OCI-LY7 (cell line): Measurements from ENCODE around the gene SMG6.

Source experiments
- EZH2phosphoT487 ChIP-seq: fragments of 200-600 bp; sonication (generic); IDR thresholded peaks from 2 replicates; pipeline ENCODE4 v1.6.1; 2018; ENCODE audit warnings: low read depth, borderline replicate concordance, mild to moderate bottlenecking, mixed run types, antibody characterized with exemption, low read length, moderate library complexity, mixed read lengths
- TF ChIP-seq, protein P1 (sequence below): fragments of 200-600 bp; sonication (generic); conservative IDR thresholded peaks from 2 replicates; pipeline ENCODE4 v1.5.1; 2014; ENCODE audit warnings: mild to moderate bottlenecking, antibody characterized with exemption, low read length, moderate library complexity, mixed read lengths

DNA sequence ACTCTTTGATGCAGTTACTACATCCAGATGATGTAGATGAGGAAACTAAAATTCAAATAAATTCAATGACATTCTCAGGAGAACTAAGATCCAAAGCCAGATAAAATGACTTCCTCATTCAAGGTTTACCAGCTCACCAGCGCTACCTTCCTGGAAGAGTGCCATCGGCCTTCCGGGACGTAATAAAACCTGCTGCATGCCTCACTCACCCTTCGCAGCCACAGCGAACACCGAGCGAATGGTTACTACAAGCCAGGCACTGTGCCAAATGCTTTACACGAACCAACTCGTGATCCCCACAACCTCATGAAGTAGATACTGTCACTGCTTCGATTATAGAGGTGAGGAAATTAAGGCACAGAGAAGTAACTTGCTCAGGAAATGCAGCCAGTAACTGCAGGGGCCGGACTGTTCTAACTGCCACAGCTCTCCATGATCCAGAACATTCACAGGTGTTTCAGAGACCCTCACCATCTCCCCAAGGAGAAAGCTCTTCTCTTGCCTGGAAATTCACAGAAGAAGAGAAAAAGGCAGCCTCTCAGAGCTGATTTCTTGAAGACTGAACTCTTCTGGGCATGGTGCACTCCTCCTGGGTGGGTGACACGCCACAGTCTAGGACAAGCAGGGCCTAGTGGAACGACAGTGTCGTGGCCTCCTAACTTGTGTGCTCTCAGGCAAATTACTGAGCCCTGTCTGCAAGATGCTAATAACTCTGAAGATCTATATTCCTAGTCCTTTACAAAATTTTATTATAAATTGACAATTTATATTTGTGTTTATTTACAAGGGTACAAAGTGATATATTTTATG is 201.9 kb downstream of the SMG6 start:
- TF ChIP-seq, protein P1, sequence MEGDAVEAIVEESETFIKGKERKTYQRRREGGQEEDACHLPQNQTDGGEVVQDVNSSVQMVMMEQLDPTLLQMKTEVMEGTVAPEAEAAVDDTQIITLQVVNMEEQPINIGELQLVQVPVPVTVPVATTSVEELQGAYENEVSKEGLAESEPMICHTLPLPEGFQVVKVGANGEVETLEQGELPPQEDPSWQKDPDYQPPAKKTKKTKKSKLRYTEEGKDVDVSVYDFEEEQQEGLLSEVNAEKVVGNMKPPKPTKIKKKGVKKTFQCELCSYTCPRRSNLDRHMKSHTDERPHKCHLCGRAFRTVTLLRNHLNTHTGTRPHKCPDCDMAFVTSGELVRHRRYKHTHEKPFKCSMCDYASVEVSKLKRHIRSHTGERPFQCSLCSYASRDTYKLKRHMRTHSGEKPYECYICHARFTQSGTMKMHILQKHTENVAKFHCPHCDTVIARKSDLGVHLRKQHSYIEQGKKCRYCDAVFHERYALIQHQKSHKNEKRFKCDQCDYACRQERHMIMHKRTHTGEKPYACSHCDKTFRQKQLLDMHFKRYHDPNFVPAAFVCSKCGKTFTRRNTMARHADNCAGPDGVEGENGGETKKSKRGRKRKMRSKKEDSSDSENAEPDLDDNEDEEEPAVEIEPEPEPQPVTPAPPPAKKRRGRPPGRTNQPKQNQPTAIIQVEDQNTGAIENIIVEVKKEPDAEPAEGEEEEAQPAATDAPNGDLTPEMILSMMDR = no peak
- TF ChIP-seq EZH2phosphoT487 = no peak
